ENCODE data around the gene GARNL3. TPM values are rescaled to one million over a fixed set of nuclear protein-coding genes. Genes with fewer than 3 reads are reported as not detected.
A peak's percentile ranks its signal among the peaks of the same experiment; 100 is the strongest.

Gene GARNL3
- total and polyA plus RNA-seq, 2 donors (not counting 3 experiments of a cell fraction or from before 2014, with no cell fraction given), result 1.4 to 8.3 TPM

- FAIRE-seq (peak; percentile 77), DNase-seq (ENCODE audit: low read depth, low spot score) (no peak)
- H3K4me1 ChIP-seq (ENCODE audit: control insufficient read depth, extremely low read depth, insufficient read depth, low read length), result no peaks in the 10 kb centered on the region
- no peaks in the 10 kb centered on the region for H3K79me2 ChIP-seq (ENCODE audit: control insufficient read depth, insufficient read depth, low read length)
- ChIA-PET CTCF (interaction anchor here (0.9 to 1.6 kb wide), 4 partner anchors 10 to 95 kb away, joined by 3 to 5 read pairs (median 3); no protein-coding TSS in a partner anchor), POLR2A (no interaction called here)
- no peaks in the 10 kb centered on the region for H3K27me3 ChIP-seq (ENCODE audit: control insufficient read depth in 2 of 2, insufficient read depth in 2 of 2, low read length in 2 of 2)
- H3K9me1 ChIP-seq (replicated peaks; ENCODE audit: control insufficient read depth, extremely low read depth, insufficient read depth, low read length), result no peaks in the 10 kb centered on the region
- no peak overlapping the region for H3K4me3 ChIP-seq (replicated peaks in 1 of 3; ENCODE audit: insufficient read depth in 1 of 3, low read depth in 1 of 3, low read length in 3 of 3)
- intact Hi-C loops (cut with micrococcal nuclease) (no loop called here), dilution Hi-C loops (cut with MboI; ENCODE audit: extremely low pct_ligation_motif_present, low sequenced_read_pairs) (no loop called here)
- no peak overlapping the region for H2AFZ ChIP-seq (ENCODE audit: low read depth, low read length)
- H3K4me2 ChIP-seq (ENCODE audit: insufficient read depth, low read length), result no peak overlapping the region
- H3K9ac ChIP-seq (replicated peaks; ENCODE audit: extremely low read depth, insufficient read depth, low read length), result no peak overlapping the region
- H3K27ac ChIP-seq (ENCODE audit: insufficient read depth, low read depth, low read length), result no peak overlapping the region
- no peaks in the 10 kb centered on the region for H4K20me1 ChIP-seq (replicated peaks; ENCODE audit: control insufficient read depth, extremely low read depth, insufficient read depth, low read length)
- no peaks in the 10 kb centered on the region for H3K36me3 ChIP-seq (ENCODE audit: control insufficient read depth in 2 of 2, extremely low read depth in 1 of 2, insufficient read depth in 2 of 2, low read length in 2 of 2)
- H3K9me3 ChIP-seq (replicated peaks; ENCODE audit: control insufficient read depth, insufficient read depth, low read length), result no peaks in the 10 kb centered on the region
- BruUV-seq (replicated peaks), result no TSS peak
- TF ChIP-seq FOS (IDR thresholded peaks at IDR 0.05; ENCODE audit: borderline replicate concordance, insufficient read depth, low read length) (no peak), CTCF (IDR thresholded peaks at IDR 0.05; ENCODE audit: extremely low read depth in 1 of 2, insufficient read depth in 1 of 2, low read depth in 1 of 2, low read length in 2 of 2) (no peak), GATA2 (IDR thresholded peaks at IDR 0.05; ENCODE audit: insufficient read depth, insufficient read length, low read depth, low read length) (no peak), POLR2A (IDR thresholded peaks at IDR 0.05; ENCODE audit: low read depth, low read length) (no peak), JUN (IDR thresholded peaks at IDR 0.05; ENCODE audit: borderline replicate concordance, insufficient read depth, insufficient read length, low read depth) (no peak), EZH2 (IDR thresholded peaks at IDR 0.05; ENCODE audit: borderline replicate concordance, low read depth, low read length, severe bottlenecking) (no peak), POLR2AphosphoS5 (IDR thresholded peaks at IDR 0.05; ENCODE audit: insufficient read depth, low read depth, low read length) (no peak), MAX (IDR thresholded peaks at IDR 0.05; ENCODE audit: insufficient read depth, insufficient read length) (no peak)
Observed at GRCh38 chr9:127252410-127253318, 11.9 kb upstream of the GARNL3 start.
